ENCODE data around the gene DNAJC24. TPM values are rescaled to one million over a fixed set of nuclear protein-coding genes. Genes with fewer than 3 reads are reported as not detected.

DNAJC24 gene
- polyA plus RNA-seq, 1 donor = 16.3 TPM

DNA sequence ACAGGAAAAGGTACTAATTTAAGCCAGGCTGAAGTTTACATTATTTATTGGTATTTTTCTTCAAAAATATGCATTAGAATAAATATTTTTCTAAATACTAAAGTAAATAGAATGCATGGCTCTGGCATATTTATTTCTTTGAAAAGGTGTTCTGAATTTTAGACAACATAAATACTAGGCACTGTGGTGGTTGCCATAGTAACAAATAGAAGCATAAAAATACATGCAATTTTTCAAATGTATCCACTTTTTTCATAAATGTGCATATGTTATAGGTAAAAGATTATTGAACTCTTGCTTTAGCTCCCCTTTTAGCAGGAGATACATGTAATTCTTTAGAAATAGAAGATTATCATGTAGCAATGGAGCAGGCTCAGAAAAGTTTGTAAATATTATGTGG, 18.5 kb upstream of the DNAJC24 start:
- H3K9me3 ChIP-seq (ENCODE audit: control insufficient read depth, low read depth, low read length) = no peaks in the 10 kb centered on the region
- no peak for DNase-seq
- H3K27me3 ChIP-seq (ENCODE audit: control insufficient read depth, insufficient read depth, low read length) = no peaks in the 10 kb centered on the region
- H3K4me1 ChIP-seq (ENCODE audit: control insufficient read depth, insufficient read depth, low read length) = no peaks in the 10 kb centered on the region
- H3K36me3 ChIP-seq (ENCODE audit: control insufficient read depth, insufficient read depth, low read length) = no peaks in the 10 kb centered on the region
- H3K27ac ChIP-seq (ENCODE audit: low read length) = no peak overlapping the region
- H3K4me3 ChIP-seq (ENCODE audit: low read length) = no peak overlapping the region

DNA sequence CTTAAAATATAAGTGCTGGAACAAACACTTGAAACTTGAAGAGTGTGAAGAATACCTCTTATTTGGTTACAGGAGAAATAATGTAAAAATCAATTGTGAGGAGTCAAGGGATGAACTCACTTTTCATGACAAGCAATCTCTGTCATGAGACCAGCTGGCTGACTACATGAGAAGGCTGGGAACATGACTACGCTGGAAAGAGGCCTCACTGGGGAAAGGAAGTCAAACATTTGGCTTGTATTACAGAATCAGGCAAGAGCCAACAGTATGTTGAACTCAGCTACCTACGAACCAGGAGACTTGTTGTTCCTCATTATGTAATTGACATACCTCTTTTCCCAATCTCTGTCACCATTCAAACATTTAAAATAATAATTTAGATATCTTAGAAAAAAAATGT, 14.5 kb upstream of the DNAJC24 start:
- Histone ChIP-seq H3K36me3 (ENCODE audit: control insufficient read depth, insufficient read depth, low read length) (no peaks in the 10 kb centered on the region), H3K4me3 (ENCODE audit: low read length) (no peak overlapping the region), H3K9me3 (ENCODE audit: control insufficient read depth, low read depth, low read length) (no peaks in the 10 kb centered on the region), H3K27me3 (ENCODE audit: control insufficient read depth, insufficient read depth, low read length) (no peaks in the 10 kb centered on the region), H3K27ac (ENCODE audit: low read length) (no peak overlapping the region), H3K4me1 (ENCODE audit: control insufficient read depth, insufficient read depth, low read length) (no peaks in the 10 kb centered on the region)
- WGBS (ENCODE audit: insufficient coverage, low lambda C conversion rate) = 80% methylated on average over 2 of the region's 2 CpGs
- no peak for DNase-seq

DNA sequence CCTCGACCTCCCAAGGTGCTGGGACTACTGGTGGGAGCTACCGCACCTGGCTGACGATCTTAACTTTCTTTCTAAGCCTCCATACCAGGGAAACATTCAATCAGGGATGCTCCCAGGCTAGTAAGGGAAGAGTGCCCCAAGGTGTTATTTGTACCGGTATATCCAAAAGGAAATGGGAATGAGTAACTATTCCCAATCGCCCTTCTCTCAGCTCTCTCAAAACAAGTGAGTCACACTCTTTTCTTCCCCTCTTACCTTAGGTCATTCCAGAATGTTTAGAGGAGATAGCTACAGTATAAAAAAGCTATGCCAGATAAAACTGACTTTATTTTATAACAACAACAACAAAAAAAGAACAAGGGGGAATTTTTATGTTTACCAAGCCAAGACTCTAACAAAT, 13.8 kb upstream of the DNAJC24 start:
- H3K27ac ChIP-seq (ENCODE audit: low read length) = no peak overlapping the region
- no peaks in the 10 kb centered on the region for H3K9me3 ChIP-seq (ENCODE audit: control insufficient read depth, low read depth, low read length)
- no peaks in the 10 kb centered on the region for H3K27me3 ChIP-seq (ENCODE audit: control insufficient read depth, insufficient read depth, low read length)
- WGBS (ENCODE audit: insufficient coverage, low lambda C conversion rate) = no CpG with 5 or more reads among the region's 5 CpGs
- no peak overlapping the region for H3K4me3 ChIP-seq (ENCODE audit: low read length)
- DNase-seq = no peak
- no peaks in the 10 kb centered on the region for H3K36me3 ChIP-seq (ENCODE audit: control insufficient read depth, insufficient read depth, low read length)
- H3K4me1 ChIP-seq (ENCODE audit: control insufficient read depth, insufficient read depth, low read length) = no peaks in the 10 kb centered on the region

DNA sequence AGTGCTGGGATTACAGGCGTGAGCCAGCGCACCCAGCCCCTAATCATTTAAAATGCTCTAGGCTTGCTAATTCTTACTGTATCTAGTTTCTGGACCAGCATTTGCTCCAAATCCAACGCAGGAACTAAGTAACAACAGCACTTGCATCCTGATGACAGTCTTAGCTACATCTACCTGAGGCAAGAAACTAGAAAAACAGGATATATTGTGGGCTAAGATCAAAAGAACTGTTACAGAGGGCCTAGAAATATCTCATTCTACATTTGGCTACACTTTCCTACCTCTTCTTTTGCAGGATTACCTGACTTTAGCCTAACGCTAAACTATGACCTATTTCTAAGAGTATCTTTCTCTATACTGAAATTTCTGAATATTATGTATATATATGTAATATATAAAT, 7.9 kb upstream of the DNAJC24 start:
- Histone ChIP-seq H3K4me3 (ENCODE audit: low read length) (no peak overlapping the region), H3K27me3 (ENCODE audit: control insufficient read depth, insufficient read depth, low read length) (peaks cover 3% of the 10 kb centered on the region), H3K36me3 (ENCODE audit: control insufficient read depth, insufficient read depth, low read length) (no peaks in the 10 kb centered on the region), H3K4me1 (ENCODE audit: control insufficient read depth, insufficient read depth, low read length) (no peaks in the 10 kb centered on the region), H3K27ac (ENCODE audit: low read length) (no peak overlapping the region), H3K9me3 (ENCODE audit: control insufficient read depth, low read depth, low read length) (no peaks in the 10 kb centered on the region)
- no peak for DNase-seq
- WGBS (ENCODE audit: insufficient coverage, low lambda C conversion rate) = no CpG with 5 or more reads among the region's 4 CpGs

DNA sequence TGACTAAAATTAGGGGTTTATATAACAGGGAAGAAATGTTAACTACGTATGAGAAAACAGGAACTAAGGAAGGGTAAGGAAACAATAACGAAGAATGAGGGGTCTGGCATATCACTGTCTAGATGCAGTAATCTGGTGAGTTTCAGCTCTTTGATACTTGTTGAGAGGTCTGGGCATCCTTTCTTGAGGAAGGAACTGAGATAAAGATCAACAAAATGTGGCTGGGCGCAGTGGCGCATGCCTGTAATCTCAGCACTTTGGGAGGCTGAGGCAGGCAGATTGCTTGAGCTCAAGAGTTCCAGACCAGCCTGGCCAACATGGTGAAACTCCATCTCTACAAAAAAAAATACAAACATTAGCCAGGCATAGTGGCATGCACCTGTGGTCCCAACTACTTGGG, 2.9 kb upstream of the DNAJC24 start:
- Histone ChIP-seq H3K27me3 (ENCODE audit: control insufficient read depth, insufficient read depth, low read length) (peaks cover 8% of the 10 kb centered on the region), H3K36me3 (ENCODE audit: control insufficient read depth, insufficient read depth, low read length) (no peaks in the 10 kb centered on the region), H3K9me3 (ENCODE audit: control insufficient read depth, low read depth, low read length) (no peaks in the 10 kb centered on the region), H3K27ac (ENCODE audit: low read length) (no peak overlapping the region), H3K4me1 (ENCODE audit: control insufficient read depth, insufficient read depth, low read length) (peaks cover 4% of the 10 kb centered on the region), H3K4me3 (ENCODE audit: low read length) (no peak overlapping the region)
- 67% methylated on average over 2 of the region's 4 CpGs for whole genome bisulfite sequencing (ENCODE audit: insufficient coverage, low lambda C conversion rate)
- no peak for DNase-seq

DNA sequence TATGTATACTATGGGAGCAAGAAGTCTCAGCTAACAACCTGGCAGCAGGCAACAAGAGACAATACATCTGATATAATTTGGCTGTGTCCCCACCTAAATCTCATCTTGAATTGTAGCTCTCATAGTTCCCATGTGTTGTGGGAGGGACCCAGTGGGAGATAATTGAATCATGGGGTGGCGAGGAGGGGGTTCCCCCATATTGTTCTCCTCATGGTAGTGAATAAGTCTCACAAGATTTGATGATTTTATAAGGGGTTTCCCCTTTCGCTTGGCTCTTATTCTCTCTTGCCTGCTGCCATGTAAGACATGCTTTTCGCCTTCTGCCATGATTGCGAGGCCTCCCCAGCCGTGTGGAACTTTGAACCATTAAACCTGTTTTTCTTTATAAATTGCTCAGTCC, 6.2 kb downstream of the DNAJC24 start:
- H3K27me3 ChIP-seq (ENCODE audit: control insufficient read depth, insufficient read depth, low read length) = no peaks in the 10 kb centered on the region
- H3K36me3 ChIP-seq (ENCODE audit: control insufficient read depth, insufficient read depth, low read length) = peaks cover 2% of the 10 kb centered on the region
- no peak overlapping the region for H3K4me3 ChIP-seq (ENCODE audit: low read length)
- 100% methylated on average over 1 of the region's 5 CpGs for WGBS (ENCODE audit: insufficient coverage, low lambda C conversion rate)
- no peaks in the 10 kb centered on the region for H3K4me1 ChIP-seq (ENCODE audit: control insufficient read depth, insufficient read depth, low read length)
- no peak overlapping the region for H3K27ac ChIP-seq (ENCODE audit: low read length)
- no peak for DNase-seq
- H3K9me3 ChIP-seq (ENCODE audit: control insufficient read depth, low read depth, low read length) = no peaks in the 10 kb centered on the region

DNA sequence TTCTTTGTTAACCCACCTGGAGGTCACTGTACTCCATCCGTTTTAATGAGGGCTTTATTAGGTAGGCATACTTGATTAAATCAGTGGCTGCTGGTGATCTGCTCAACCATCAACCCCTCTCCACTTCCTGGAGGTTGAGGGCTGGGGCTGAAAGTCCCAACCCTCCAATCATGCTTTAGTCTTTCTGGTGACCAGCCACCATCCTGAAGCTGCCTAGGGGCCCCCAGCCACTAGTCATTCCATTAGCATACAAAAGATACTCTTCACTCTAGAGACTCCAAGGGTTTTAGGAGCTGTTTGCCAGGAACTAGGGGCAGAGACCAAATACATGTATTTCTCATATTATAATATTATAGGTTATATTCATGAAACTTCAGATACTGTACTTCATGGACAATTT, 13.5 kb downstream of the DNAJC24 start:
- no peaks in the 10 kb centered on the region for H3K4me1 ChIP-seq (ENCODE audit: control insufficient read depth, insufficient read depth, low read length)
- H3K27ac ChIP-seq (ENCODE audit: low read length) = no peak overlapping the region
- WGBS (ENCODE audit: insufficient coverage, low lambda C conversion rate) = no CpG with 5 or more reads among the region's 1 CpG
- no peaks in the 10 kb centered on the region for H3K9me3 ChIP-seq (ENCODE audit: control insufficient read depth, low read depth, low read length)
- H3K27me3 ChIP-seq (ENCODE audit: control insufficient read depth, insufficient read depth, low read length) = no peaks in the 10 kb centered on the region
- H3K36me3 ChIP-seq (ENCODE audit: control insufficient read depth, insufficient read depth, low read length) = no peaks in the 10 kb centered on the region
- no peak overlapping the region for H3K4me3 ChIP-seq (ENCODE audit: low read length)
- DNase-seq = no peak

DNA sequence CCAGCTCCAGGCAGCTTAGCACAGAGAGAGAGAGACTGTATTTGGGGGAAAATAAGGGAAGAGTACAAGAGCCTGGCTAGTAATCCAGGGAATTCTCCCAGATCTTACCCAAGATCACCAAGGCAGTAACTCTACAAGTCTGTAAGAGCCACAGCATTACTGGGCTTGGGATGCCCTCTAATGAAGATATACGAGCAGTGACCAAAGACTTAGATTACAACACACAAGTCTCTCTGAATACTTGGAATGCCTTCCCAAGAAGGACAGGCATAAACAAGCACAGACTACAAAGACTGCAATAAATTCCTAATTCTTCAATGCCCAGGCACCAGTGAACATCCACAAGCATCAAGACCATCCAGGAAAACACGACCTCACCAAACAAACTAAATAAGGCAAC, 17.7 kb downstream of the DNAJC24 start:
- Histone ChIP-seq H3K4me1 (ENCODE audit: control insufficient read depth, insufficient read depth, low read length) (no peaks in the 10 kb centered on the region), H3K27ac (ENCODE audit: low read length) (no peak overlapping the region), H3K27me3 (ENCODE audit: control insufficient read depth, insufficient read depth, low read length) (no peaks in the 10 kb centered on the region), H3K36me3 (ENCODE audit: control insufficient read depth, insufficient read depth, low read length) (no peaks in the 10 kb centered on the region), H3K4me3 (ENCODE audit: low read length) (no peak overlapping the region), H3K9me3 (ENCODE audit: control insufficient read depth, low read depth, low read length) (no peaks in the 10 kb centered on the region)
- DNase-seq = no peak
- no CpG with 5 or more reads among the region's 2 CpGs for WGBS (ENCODE audit: insufficient coverage, low lambda C conversion rate)

DNA sequence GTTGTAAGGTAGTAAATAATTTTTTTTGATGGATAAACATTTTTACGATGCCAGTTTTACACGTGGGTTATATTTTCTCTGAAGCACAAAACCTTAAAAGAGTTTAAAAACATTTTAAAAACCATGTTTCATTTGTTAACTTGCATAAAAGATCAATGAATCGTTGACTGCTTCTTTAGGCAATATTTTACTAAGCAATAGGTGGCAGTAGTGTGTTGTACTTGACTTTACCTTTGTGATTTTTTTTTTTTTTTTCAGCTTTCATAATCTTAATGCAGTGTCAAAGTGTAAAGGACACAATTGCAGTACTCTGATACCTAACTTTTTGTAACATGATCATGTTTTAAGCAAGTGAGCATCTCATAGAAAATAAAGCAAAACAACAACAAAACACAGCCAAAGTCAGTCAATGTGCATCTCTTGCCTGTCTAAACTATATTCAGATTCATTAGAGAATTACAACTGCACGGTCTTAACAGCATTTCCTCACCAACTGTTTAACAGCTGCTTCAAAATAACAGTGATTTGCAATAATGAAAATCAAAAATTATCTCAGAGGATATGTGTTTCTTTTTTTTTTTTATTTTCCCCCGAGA, 27.7 kb downstream of the DNAJC24 start:
- no peaks in the 10 kb centered on the region for H3K36me3 ChIP-seq (ENCODE audit: control insufficient read depth, insufficient read depth, low read length)
- WGBS (ENCODE audit: insufficient coverage, low lambda C conversion rate) = 54% methylated on average over 2 of the region's 5 CpGs
- H3K4me3 ChIP-seq (ENCODE audit: low read length) = no peak overlapping the region
- H3K4me1 ChIP-seq (ENCODE audit: control insufficient read depth, insufficient read depth, low read length) = no peaks in the 10 kb centered on the region
- no peaks in the 10 kb centered on the region for H3K27me3 ChIP-seq (ENCODE audit: control insufficient read depth, insufficient read depth, low read length)
- no peaks in the 10 kb centered on the region for H3K9me3 ChIP-seq (ENCODE audit: control insufficient read depth, low read depth, low read length)
- peak; percentile 9 to 19 for DNase-seq
- no peak overlapping the region for H3K27ac ChIP-seq (ENCODE audit: low read length)

DNA sequence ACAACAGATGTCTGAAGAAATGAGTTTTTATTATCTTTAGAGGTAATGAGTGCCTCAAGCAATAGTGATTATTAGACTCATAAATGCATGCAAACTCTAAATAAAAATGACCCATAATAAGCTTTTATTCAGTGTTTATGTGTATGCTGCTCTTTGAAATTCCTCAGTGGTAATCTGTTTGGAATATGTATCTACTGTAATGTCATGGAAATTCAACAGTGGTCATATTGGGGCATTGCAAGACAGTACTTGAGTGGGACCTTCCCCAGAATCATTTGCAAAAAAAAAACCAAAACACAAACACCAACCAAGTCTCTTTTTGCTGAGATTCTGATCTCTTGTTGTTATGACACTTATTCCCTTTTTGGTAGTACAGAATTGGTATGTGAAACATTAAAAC, 35.0 kb downstream of the DNAJC24 start:
- DNase-seq = no peak
- Histone ChIP-seq H3K4me1 (ENCODE audit: control insufficient read depth, insufficient read depth, low read length) (no peaks in the 10 kb centered on the region), H3K36me3 (ENCODE audit: control insufficient read depth, insufficient read depth, low read length) (no peaks in the 10 kb centered on the region), H3K9me3 (ENCODE audit: control insufficient read depth, low read depth, low read length) (no peaks in the 10 kb centered on the region), H3K27ac (ENCODE audit: low read length) (no peak overlapping the region), H3K4me3 (ENCODE audit: low read length) (no peak overlapping the region), H3K27me3 (ENCODE audit: control insufficient read depth, insufficient read depth, low read length) (no peaks in the 10 kb centered on the region)

DNA sequence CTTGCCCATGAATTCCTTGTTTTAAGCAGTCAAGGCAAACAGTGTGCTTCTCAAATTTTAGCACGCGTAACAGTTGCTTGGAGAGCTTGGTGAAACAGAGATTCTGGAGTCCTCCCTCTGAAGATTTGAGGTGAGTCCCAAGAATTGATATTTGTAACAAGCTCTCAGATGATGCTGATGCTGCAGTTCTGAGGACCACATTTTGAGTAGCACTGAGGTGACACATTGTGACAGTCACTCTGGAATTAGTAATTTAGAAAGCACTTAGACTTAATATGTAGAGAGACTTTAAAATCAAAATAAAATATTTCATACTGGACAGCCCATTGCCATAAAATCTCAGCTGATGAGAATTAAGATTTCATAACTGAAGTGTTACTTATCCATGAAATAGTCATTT, 38.5 kb downstream of the DNAJC24 start:
- no peak for DNase-seq
- WGBS (ENCODE audit: insufficient coverage, low lambda C conversion rate) = no CpG with 5 or more reads among the region's 2 CpGs

More for the DNA sequence above, 38.5 kb downstream of the DNAJC24 start:
- H3K4me1 ChIP-seq (ENCODE audit: control insufficient read depth, insufficient read depth, low read length) = no peaks in the 10 kb centered on the region
- no peak overlapping the region for H3K27ac ChIP-seq (ENCODE audit: low read length)
- no peaks in the 10 kb centered on the region for H3K36me3 ChIP-seq (ENCODE audit: control insufficient read depth, insufficient read depth, low read length)
- no peak overlapping the region for H3K4me3 ChIP-seq (ENCODE audit: low read length)
- no peaks in the 10 kb centered on the region for H3K27me3 ChIP-seq (ENCODE audit: control insufficient read depth, insufficient read depth, low read length)
- peaks cover 2% of the 10 kb centered on the region for H3K9me3 ChIP-seq (ENCODE audit: control insufficient read depth, low read depth, low read length)
